ENCODE results near the gene MAPKAPK2. TPM values are rescaled to one million over a fixed set of nuclear protein-coding genes. Genes with fewer than 3 reads are reported as not detected.

Gene MAPKAPK2
- total RNA-seq, 1 experiment from 2014 or later, result 54.9 TPM

GRCh38 chr1:206776229-206776628 is 91.5 kb downstream of the MAPKAPK2 start:
- Mint-ChIP-seq H3K9me3 (no peaks in the 10 kb centered on the region), H3K27me3 (ENCODE audit: low read depth) (peaks cover 4% of the 10 kb centered on the region), H3K4me1 (peaks cover 5% of the 10 kb centered on the region), H3K27ac (no peak overlapping the region), H3K4me3 (no peak overlapping the region), H3K36me3 (no peaks in the 10 kb centered on the region)
- ATAC-seq (no peak), DNase-seq (ENCODE audit: low spot score) (no peak)
- no peak for TF ChIP-seq IRF1 (CRISPR knock-in tag; IDR thresholded peaks at IDR 0.05)
- no peak for TF ChIP-seq SMAD3 (CRISPR knock-in tag; IDR thresholded peaks at IDR 0.05; ENCODE audit: borderline replicate concordance)
- TF ChIP-seq ZNF532 (CRISPR knock-in tag; IDR thresholded peaks at IDR 0.05; ENCODE audit: borderline replicate concordance), result no peak
- no peak for TF ChIP-seq ZNF671 (CRISPR knock-in tag; IDR thresholded peaks at IDR 0.05)
- no peak for TF ChIP-seq ATF2 (CRISPR knock-in tag; IDR thresholded peaks at IDR 0.05; ENCODE audit: borderline replicate concordance, low read depth)
- CTCF ChIA-PET, result interaction anchor here (0.6 to 1.2 kb wide), 6 partner anchors 118 to 1185 kb away, joined by 3 to 4 read pairs (median 4); no protein-coding TSS in a partner anchor
- POLR2A ChIA-PET, result no interaction called here

- POLR2A ChIA-PET, result no interaction called here
- CTCF ChIA-PET, result interaction anchor here (1.1 kb wide), 1 partner anchor 43 kb away, joined by 3 read pairs; no protein-coding TSS in a partner anchor
- H3K27me3 Mint-ChIP-seq (ENCODE audit: low read depth), result no peaks in the 10 kb centered on the region; the same call in 1 of the 2 replicates
- no peak overlapping the region for H3K27ac Mint-ChIP-seq
- H3K9me3 Mint-ChIP-seq, result no peaks in the 10 kb centered on the region
- peaks cover 4% of the 10 kb centered on the region; the same call in 1 of the 2 replicates for H3K4me1 Mint-ChIP-seq
- no peaks in the 10 kb centered on the region for H3K36me3 Mint-ChIP-seq
- DNase-seq (ENCODE audit: low spot score) (no peak), ATAC-seq (no peak)
- no peak overlapping the region for H3K4me3 Mint-ChIP-seq
- TF ChIP-seq USF1 (CRISPR knock-in tag; IDR thresholded peaks at IDR 0.05) (no peak), CREB1 (CRISPR knock-in tag; IDR thresholded peaks at IDR 0.05) (no peak), SOX15 (CRISPR knock-in tag; IDR thresholded peaks at IDR 0.05) (no peak), FOXP4 (CRISPR knock-in tag; IDR thresholded peaks at IDR 0.05) (no peak), ZNF425 (CRISPR knock-in tag; conservative IDR thresholded peaks at IDR 0.05) (no peak), ZNF532 (CRISPR knock-in tag; IDR thresholded peaks at IDR 0.05; ENCODE audit: borderline replicate concordance) (no peak), ZNF138 (CRISPR knock-in tag; conservative IDR thresholded peaks at IDR 0.05) (no peak), ZSCAN18 (CRISPR knock-in tag; IDR thresholded peaks at IDR 0.05) (no peak)
Measured at GRCh38 chr1:206778031-206778430, 93.3 kb downstream of the MAPKAPK2 start.
